Renal cortex interstitium (tissue), 11 donors: ENCODE results near the gene C1QC. TPM values are rescaled to one million over a fixed set of nuclear protein-coding genes. Genes with fewer than 3 reads are reported as not detected.

Experiments
- DNase-seq, 11 donors: peaks; one replicate each; pipeline ENCODE4 v3.0.0-alpha.2; 2013; ENCODE audit warnings: low read depth in 9 of 11, low spot score in 4 of 11; ENCODE audit errors: extremely low read depth in 1 of 11
- polyA plus RNA-seq, 3 donors: library from polyadenylated mRNA; unstranded; fragments of 120-200 nt; gene quantifications; one replicate each; pipeline ENCODE4 v1.2.1, GENCODE V29; 2013; ENCODE audit not compliant: insufficient read length in 3 of 3

The C1QC gene
- polyA plus RNA-seq, 3 donors, result 10.1 to 20.1 (median 16.0) TPM

DNA sequence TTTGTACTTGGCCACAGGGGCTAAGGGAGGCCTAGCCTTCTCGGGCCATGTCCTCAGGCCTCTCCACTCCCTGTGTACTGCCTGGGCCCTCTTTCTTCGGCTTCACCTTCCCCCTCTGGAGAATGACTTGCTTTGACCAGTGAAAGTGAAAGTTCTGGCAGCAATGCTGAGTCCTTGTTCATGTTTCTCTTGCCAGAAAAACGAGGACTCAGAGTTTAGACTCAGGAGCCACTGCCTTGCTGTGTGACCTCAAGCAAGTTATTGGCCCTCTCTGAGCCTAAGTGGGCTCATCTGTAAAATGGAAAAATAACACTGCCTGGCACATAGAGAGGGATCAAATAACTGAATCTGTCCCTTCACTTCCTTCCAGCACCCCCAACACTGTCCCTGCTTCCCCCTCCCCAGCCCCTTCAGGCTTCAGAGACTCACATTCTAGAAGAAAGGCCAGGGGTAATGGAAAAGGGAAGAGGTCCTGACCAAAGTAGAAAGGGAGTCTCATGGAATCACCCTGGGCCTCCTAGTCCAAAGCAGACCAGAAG is 5.5 kb upstream of the C1QC start:
- no peak for DNase-seq

DNA sequence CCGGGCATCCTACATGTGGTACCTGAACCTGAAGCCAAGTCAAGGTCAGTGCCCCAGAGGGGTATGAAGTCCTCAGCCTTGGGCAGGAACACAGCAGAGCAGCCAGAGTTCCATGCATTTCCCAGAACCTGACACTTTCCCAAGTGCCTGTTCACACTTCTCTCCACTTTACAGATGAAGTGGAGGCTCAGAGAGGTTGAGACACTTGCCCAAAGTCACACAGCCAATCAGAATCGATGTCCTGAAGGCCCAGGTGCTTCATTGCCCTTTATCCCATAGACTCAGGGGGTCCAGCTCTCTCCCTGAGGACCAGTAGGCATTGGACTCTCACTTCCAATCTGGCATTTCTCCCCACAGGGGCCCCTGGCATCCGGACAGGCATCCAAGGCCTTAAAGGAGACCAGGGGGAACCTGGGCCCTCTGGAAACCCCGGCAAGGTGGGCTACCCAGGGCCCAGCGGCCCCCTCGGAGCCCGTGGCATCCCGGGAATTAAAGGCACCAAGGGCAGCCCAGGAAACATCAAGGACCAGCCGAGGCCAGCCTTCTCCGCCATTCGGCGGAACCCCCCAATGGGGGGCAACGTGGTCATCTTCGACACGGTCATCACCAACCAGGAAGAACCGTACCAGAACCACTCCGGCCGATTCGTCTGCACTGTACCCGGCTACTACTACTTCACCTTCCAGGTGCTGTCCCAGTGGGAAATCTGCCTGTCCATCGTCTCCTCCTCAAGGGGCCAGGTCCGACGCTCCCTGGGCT is 4.8 kb upstream of the C1QC start:
- DNase-seq, result no peak

DNA sequence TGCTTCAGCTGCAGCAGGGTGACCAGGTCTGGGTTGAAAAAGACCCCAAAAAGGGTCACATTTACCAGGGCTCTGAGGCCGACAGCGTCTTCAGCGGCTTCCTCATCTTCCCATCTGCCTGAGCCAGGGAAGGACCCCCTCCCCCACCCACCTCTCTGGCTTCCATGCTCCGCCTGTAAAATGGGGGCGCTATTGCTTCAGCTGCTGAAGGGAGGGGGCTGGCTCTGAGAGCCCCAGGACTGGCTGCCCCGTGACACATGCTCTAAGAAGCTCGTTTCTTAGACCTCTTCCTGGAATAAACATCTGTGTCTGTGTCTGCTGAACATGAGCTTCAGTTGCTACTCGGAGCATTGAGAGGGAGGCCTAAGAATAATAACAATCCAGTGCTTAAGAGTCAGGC is 4.1 kb upstream of the C1QC start:
- no peak for DNase-seq

DNA sequence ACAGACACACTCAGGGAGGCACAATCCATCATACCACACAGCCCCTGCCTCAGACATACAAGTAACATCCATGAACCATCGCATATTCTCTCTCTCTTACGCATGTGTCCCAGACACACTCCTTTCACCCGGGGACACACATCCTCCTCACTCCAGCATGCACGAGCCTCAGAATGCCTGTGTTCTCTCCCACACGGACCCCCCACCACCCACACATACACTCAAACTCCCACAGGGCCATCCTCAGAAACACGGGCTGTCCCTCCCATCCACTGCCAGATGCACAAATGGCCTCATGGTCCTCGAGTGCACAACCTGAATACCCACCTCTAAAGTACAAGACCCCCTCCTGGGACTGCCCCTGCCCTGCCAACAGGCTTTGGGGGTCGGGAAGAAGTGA is 2.2 kb upstream of the C1QC start:
- DNase-seq, result no peak

DNA sequence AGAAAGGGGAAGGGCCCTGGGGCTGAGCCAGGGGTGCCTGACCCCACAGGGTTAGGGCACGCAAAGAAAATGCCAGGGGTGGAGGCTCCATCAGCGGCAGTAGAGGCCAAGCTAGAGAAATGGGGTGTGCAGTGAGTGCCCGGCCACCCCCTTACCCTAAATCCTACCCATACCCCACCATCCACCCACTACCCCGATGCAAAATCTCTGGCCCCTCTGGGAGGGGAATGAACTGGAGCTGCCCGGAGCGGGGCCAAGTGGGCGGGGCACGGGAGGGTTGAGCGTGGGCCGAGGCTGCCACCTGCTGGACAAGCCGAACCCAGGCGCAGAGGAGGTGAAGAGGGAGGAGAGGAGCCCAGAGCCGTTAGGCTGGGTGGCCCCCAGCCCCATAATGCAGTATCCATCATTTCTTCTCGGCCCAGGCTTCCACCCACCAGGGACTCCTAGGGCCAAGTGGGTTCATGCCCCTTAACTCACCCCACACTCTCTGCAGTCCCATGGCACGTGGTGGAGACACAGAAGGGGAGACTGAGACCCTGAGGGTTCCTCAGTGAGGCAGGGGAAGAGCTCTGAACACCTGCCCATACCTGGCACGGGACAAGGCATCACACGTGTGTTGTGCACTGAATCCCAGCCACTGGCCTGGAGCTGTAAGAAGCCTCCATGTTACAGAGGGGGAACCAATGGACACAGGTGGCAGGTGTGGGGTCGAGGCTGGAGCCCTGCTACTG is 1.4 kb upstream of the C1QC start:
- DNase-seq, result peak in 7 of 11 donors; percentile 13 to 54 (median 45)

DNA sequence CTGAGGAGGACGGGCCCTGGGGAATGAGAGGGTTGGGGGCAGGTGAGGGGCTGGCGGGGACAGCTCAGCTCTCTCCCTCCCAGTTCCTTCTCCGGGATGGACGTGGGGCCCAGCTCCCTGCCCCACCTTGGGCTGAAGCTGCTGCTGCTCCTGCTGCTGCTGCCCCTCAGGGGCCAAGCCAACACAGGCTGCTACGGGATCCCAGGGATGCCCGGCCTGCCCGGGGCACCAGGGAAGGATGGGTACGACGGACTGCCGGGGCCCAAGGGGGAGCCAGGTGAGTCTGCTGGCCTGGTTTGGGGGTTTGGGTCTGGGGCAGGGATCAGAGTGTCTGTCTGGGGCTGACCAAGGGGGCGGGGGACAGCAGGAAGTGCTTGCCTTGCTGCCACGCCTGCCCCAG is 495 bp downstream of the C1QC start:
- DNase-seq, result no peak

DNA sequence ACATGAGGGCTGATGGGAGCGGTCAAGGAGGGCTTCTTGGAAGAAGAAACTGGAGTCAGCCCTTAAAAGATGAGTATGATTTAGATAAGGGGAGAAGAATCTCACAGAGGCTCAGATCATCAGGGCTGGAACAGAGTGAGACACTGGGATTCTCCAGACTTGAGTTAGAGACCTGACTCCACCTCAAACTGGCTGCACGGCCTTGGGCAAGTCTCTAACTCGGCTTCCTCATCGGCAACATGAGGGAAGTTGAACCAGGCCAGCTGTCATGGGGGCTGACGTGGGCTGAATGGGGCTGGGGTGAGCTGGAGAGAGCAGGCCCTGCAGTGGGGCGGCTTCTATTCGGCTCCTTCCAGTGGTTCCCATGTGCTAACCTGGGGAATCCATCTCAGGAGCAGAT is 2.5 kb downstream of the C1QC start:
- DNase-seq, result no peak

DNA sequence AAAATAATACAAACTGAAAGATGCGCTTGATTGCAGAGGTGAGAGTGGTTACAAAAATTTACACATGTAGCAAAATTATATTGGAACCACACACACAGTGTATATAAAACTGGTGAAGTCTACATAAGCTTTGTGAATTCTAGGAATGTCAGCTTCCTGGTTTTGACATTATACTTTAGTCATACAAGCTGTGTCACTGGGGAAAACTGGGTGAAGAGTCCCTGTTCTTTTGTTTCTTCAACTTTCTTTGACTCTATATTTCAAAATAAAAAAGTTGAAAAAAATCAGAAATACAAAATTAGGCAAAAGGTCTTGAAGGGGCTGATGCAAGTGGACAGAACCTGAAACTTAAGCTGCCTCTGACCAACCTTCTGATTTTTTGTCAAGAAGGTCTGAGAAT is 3.0 kb downstream of the C1QC start:
- DNase-seq, result no peak

DNA sequence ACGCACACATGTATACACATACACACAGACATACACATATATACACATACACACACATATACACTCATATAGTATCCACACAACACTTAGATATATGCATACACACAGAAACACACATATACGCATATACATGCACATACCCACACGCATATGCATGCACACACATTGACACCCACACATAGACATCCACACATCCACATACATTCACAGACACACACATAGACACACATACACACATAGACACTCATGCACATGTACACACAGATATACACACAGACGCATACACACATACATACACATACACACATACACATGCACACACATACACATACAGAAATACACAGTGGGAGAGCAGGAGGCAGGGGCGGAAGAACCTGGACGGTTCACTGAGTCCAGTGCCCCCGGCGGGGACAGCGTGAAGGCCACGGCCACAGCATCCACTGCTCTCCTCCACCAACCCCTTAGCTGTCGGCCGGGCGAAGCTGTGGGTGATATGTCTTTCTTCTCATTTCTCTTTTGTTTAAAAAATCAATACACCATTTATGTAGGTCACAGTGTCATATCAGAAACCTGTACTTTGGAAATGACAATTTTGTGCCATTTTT is 6.8 kb downstream of the C1QC start:
- DNase-seq, result no peak

DNA sequence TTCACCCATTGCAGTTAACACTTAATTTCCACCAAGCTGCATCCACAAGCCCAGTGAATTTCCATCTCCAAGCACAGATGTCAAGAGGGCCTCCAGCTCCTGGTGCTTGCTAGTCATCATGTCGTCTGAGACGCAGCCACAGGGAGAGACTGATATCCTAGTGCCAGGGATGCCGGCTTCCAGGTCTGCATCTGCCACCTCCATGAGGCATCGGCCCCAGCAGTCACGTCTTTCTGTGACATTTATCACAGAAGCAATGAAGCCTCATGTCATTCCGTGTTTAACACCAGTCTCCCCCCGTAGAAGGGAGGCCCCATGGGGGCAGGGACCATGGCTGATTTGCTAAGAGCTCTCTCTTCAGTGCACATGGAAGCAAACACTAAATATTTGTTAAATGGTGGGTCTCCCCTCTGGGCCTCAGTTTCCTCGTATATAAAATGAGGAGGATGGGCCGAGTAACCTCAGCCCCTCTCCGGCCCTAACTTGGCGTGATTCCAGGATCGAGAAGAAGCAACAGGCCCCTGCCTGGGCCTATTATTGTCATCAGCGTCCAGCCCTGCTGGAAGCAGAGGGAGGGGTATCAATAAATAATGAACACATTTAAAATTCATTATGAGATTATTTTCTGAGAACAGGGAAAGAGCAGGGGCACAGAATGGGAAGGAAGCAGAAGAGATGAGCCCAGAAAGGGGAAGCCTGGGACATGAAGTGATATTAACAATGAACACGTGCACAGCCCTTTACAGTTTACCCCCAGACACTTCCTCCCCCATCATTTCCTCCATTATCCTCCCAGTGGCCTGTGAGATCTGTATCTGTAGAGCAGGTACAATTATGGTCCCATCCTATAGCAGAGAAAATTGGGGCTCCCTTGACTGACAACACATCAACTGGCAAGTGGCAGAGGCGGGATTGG is 8.8 kb downstream of the C1QC start:
- no peak for DNase-seq

DNA sequence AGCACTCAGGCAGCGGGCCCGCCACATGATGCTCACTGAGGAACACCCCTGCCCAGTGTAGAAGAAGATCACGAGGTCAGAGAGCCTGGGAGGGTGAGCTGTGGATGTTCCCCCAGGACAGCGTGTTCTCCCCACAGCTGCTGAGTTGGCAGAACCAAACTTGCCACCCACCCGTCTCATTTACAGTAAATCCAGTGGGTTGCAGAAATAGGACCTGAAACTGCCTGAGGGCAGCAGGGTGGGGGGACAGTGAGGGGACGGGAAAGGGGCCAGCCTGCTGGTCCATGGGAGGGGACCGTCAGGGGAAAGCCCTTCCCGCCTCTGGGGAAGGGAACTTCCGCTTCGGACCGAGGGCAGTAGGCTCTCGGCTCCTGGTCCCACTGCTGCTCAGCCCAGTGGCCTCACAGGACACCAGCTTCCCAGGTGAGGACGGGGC is 9.5 kb downstream of the C1QC start, which contains the start of gene C1QB:
Gene C1QB, plus strand, starts transcription at position 356 of the 436 bp plus-strand sequence. CDS start 6,227 bp downstream, outside the sequence.
- no peak for DNase-seq

DNA sequence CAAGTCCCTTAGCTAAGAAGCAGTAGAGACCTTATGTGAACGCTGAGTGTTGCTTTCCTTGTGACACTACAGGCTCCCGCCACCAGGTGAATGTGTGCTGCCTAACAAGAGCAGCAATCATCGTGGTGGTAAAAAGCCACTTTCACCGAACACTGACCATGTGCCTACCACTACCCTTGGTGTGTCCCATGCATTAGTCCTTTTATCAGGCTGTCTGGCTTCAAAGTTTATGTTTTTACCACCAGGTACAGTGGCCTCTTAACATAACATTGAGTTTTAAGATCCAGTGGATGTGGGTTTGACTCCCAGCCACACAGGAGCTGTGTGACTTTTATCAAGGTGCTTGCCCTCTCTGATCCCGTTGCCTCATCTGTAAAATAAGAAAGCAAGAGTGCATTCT is 11.3 kb downstream of the C1QC start:
- DNase-seq, result no peak

DNA sequence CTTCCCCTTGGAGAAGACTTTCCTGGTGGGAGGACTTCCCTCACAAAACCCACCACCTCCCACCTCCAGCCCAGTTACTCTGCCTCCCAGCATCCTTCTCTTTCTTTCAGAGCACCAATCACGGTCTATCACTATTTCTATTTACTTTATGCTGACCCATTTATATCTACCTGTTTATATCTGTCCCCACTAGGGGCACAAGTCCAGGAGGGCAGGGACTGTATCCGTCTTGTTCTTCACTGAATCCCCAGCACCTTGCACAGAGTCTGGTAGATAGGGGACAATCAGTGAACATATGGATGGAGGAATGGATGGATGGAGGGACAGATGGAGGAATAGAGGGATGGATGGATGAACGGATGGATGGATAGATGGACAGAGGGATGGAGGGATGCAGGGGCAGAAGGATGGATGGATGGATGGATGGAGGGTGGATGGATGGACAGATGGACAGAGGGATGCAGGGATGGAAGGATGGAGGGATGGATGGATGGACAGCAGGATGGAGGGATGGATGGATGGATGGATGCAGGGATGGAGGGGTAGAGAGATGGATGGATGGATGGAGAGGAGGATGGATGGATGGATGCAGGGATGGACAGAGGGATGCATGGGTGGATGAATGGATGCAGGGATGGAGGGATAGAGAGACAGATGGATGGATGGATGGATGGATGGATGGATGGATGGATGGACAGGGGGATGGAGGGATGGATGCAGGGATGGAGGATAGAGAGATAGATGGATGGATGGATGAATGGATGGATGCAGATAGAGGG is 15.1 kb downstream of the C1QC start:
- DNase-seq, result no peak

DNA sequence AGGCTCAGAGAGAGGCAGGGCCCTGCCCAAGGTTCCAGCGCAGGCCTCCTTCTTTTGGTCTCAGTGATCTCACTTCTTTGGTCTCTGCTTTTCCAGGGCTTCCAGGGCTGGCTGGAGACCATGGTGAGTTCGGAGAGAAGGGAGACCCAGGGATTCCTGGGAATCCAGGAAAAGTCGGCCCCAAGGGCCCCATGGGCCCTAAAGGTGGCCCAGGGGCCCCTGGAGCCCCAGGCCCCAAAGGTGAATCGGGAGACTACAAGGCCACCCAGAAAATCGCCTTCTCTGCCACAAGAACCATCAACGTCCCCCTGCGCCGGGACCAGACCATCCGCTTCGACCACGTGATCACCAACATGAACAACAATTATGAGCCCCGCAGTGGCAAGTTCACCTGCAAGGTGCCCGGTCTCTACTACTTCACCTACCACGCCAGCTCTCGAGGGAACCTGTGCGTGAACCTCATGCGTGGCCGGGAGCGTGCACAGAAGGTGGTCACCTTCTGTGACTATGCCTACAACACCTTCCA is 17.3 kb downstream of the C1QC start:
- no peak for DNase-seq

DNA sequence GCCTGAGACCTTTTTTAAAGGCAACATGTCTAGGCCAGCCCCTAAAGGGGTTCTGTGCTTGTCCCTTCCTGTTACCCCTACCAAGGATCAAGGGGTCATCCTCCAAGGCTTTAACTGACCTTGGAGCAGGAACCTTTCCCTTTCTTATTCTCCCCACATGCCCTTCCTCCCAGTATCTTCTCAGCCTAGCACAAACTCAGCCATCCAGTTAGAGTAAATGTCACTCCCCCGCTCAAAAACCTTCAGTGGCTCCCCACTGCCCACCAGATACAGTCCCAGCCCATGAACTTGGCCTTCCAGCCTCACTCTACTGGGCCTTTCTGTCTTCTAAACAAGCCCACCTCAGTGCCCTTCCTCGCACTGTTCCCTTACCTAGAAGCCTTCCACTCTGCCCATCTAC is 18.4 kb downstream of the C1QC start:
- DNase-seq, result no peak

DNA sequence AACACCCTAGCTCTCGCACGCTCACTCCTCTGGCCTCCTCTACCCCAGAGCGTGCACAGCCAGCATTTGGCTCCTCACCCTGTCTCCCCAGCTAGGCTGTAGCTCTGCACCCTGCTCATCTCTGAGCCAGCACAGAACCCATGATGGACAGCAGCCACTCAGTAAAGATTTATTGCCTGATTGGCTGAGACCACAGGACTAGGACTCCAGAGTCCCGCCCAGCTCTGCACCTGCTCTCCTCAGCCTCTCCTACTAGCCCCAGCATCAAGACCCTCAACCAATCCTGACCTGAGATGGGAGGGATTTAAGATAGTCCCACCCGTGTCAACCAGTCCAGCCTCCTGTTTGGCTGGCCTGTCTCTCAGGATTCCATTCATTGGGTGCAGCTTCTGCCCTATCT is 18.9 kb downstream of the C1QC start:
- DNase-seq, result no peak

DNA sequence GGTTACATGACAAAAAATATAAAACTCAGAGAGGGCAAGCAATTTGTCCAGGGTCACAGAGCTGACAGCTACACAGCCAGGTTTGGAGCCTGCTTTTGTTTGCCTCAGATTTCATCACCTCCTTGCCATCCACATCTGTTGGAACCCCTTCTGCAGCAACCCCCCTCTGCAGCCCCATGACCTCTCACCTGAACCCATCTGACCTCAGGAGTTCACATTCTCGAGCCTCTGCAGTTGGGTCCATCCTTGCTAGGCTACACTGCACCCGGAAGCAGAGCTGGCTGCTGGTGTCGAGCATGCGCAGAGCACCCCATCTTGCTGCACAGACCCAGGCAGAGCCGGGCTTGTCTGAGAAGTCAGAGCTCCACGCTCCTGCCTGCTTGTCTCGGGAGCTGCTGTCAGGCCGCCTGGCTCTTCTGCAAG is 19.6 kb downstream of the C1QC start:
- DNase-seq, result no peak

DNA sequence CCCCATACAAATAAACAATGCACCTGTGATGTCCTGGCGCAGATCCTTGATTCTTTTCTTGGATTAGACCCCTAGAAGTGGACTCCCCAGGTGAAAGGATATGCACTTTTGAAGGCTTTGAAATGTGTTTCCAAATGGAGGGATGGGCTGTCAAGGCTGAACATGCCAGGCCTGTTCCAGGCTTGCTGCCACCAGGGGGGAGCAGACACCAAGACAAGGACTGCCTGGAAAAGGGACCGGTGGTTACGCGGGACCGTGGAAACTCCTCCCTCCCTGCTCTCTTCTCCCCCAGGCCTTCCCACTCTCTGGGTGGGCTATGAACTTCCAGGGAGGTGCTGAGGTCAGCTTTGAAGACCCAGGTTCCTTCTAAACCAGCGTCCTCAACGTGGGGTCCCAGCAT is 22.3 kb downstream of the C1QC start:
- peak in 2 of 11 donors; percentile 26 to 40 for DNase-seq
